Tibial artery (tissue), 4 donors: ENCODE results near the gene PPP6R2.

Experiments used
- DNase-seq, 2 donors: peaks; one replicate each; pipeline ENCODE4 v3.0.0-alpha.2; 2019
- H3K27ac ChIP-seq, 2 donors: fragments of 200-600 bp; sonication (generic) in 1 of 2; 1 replicate in 1 of 2; 2 replicates in 1 of 2; pipeline ENCODE4 v1.5.1; 2018 to 2019; ENCODE audit warnings: mild to moderate bottlenecking in 1 of 2
- H3K27me3 ChIP-seq, 2 donors: fragments of 200-600 bp; sonication (generic) in 1 of 2; one replicate each; pipeline versions ENCODE4 v1.5.1 to v1.6.0; 2016 to 2019
- H3K36me3 ChIP-seq, 3 donors: fragments of 200-600 bp; sonication (generic) in 2 of 3; one replicate each; pipeline ENCODE4 v1.5.1; 2016 to 2019; ENCODE audit warnings: mild to moderate bottlenecking in 2 of 3
- H3K4me1 ChIP-seq, 4 donors: fragments of 200-600 bp; sonication (generic) in 2 of 4; 1 replicate in 3 of 4; 2 replicates in 1 of 4; pipeline ENCODE4 v1.5.1; 2016 to 2019
- H3K4me3 ChIP-seq, 2 donors: fragments of 200-600 bp; sonication (generic) in 1 of 2; 1 replicate in 1 of 2; 2 replicates in 1 of 2; pipeline ENCODE4 v1.5.1; 2018 to 2019; ENCODE audit warnings: mild to moderate bottlenecking in 2 of 2
- H3K9me3 ChIP-seq, 3 donors: fragments of 200-600 bp; sonication (generic) in 1 of 3; one replicate each; pipeline ENCODE4 v1.5.1; 2016 to 2019
- CTCF ChIP-seq, 2 experiments: fragments of 200-600 bp in 1 of 2; fragments of 450-650 bp in 1 of 2; IDR thresholded peaks; one replicate each; pipeline ENCODE4 v1.5.1; 2017 to 2019; ENCODE audit warnings: antibody characterized with exemption in 2 of 2, mild to moderate bottlenecking in 1 of 2, moderate library complexity in 1 of 2
- intact Hi-C: fragments of 100-400 bp; cut with DNase I; formaldehyde crosslinking; loops from one replicate; pipeline ENCODE4 v1.15.0; 2023; ENCODE audit warnings: low total_unique reads

The PPP6R2 gene

GRCh38 chr22:50459016-50459415 is 115.9 kb downstream of the PPP6R2 start:
- no peak overlapping the region for H3K4me3 ChIP-seq
- no peaks in the 10 kb centered on the region for H3K27me3 ChIP-seq
- H3K9me3 ChIP-seq: no peaks in the 10 kb centered on the region
- intact Hi-C loops: no loop called here
- no peak for TF ChIP-seq CTCF (IDR thresholded peaks at IDR 0.05)
- no peaks in the 10 kb centered on the region for H3K4me1 ChIP-seq
- no peak overlapping the region for H3K27ac ChIP-seq
- no peak for DNase-seq
- H3K36me3 ChIP-seq: peaks cover 87 to 100% (median 100%) of the 10 kb centered on the region in 3 donors

GRCh38 chr22:50459496-50460140 is 116.5 kb downstream of the PPP6R2 start:
- no peak for TF ChIP-seq CTCF (IDR thresholded peaks at IDR 0.05)
- H3K36me3 ChIP-seq: peaks cover 87 to 100% (median 100%) of the 10 kb centered on the region in 3 donors
- H3K4me3 ChIP-seq: no peak overlapping the region
- DNase-seq: no peak
- intact Hi-C loops: no loop called here
- no peaks in the 10 kb centered on the region for H3K4me1 ChIP-seq
- no peaks in the 10 kb centered on the region for H3K27me3 ChIP-seq
- H3K9me3 ChIP-seq: no peaks in the 10 kb centered on the region
- no peak overlapping the region for H3K27ac ChIP-seq

GRCh38 chr22:50460938-50461337 is 117.8 kb downstream of the PPP6R2 start:
- Histone ChIP-seq H3K36me3 (peaks cover 87 to 100% (median 100%) of the 10 kb centered on the region in 3 donors), H3K27me3 (no peaks in the 10 kb centered on the region), H3K9me3 (no peaks in the 10 kb centered on the region), H3K27ac (no peak overlapping the region), H3K4me1 (no peaks in the 10 kb centered on the region), H3K4me3 (no peak overlapping the region)
- TF ChIP-seq CTCF (IDR thresholded peaks at IDR 0.05): no peak
- no peak for DNase-seq
- intact Hi-C loops: no loop called here

GRCh38 chr22:50461536-50461935 is 118.4 kb downstream of the PPP6R2 start:
- no peak for TF ChIP-seq CTCF (IDR thresholded peaks at IDR 0.05)
- Histone ChIP-seq H3K27ac (no peak overlapping the region), H3K36me3 (peaks cover 89 to 100% (median 100%) of the 10 kb centered on the region in 3 donors), H3K4me1 (no peaks in the 10 kb centered on the region), H3K4me3 (no peak overlapping the region), H3K9me3 (no peaks in the 10 kb centered on the region), H3K27me3 (no peaks in the 10 kb centered on the region)
- no peak for DNase-seq
- intact Hi-C loops: no loop called here

GRCh38 chr22:50461979-50462540 is 118.9 kb downstream of the PPP6R2 start:
- intact Hi-C loops: no loop called here
- Histone ChIP-seq H3K27ac (no peak overlapping the region), H3K27me3 (no peaks in the 10 kb centered on the region), H3K4me3 (no peak overlapping the region), H3K36me3 (peaks cover 89 to 100% (median 100%) of the 10 kb centered on the region in 3 donors), H3K4me1 (no peaks in the 10 kb centered on the region), H3K9me3 (no peaks in the 10 kb centered on the region)
- DNase-seq: no peak
- TF ChIP-seq CTCF (IDR thresholded peaks at IDR 0.05): no peak
